ENCODE measurements around the gene INTS3. TPM values are rescaled to one million over a fixed set of nuclear protein-coding genes. Genes with fewer than 3 reads are reported as not detected.

INTS3 gene
- total RNA-seq, 1 experiment from 2014 or later, result 56.7 TPM

- H3K4me3 ChIP-seq (ENCODE audit: low read depth, low read length, poor library complexity, severe bottlenecking), result no peak overlapping the region
Observed at GRCh38 chr1:153776845-153777370, 49.1 kb downstream of the INTS3 start.

GRCh38 chr1:153777648-153778047 is 49.8 kb downstream of the INTS3 start:
- H3K4me3 ChIP-seq (ENCODE audit: low read depth, low read length, poor library complexity, severe bottlenecking), result no peak overlapping the region
- intact Hi-C loops (cut with micrococcal nuclease; ENCODE audit: unreplicated experiment), result loop anchor here (10.0 kb wide), 1 partner anchor 263 kb away; no protein-coding TSS in a partner anchor
- TF ChIP-seq CTCF (conservative IDR thresholded peaks at IDR 0.05; ENCODE audit: low read depth, low read length) (no peak), EZH2 (IDR thresholded peaks at IDR 0.05; ENCODE audit: borderline replicate concordance, low read depth, low read length, poor library complexity, severe bottlenecking) (no peak)
- ChIA-PET POLR2A (ENCODE audit: low non-redundant PET) (interaction anchor here (0.5 kb wide), 1 partner anchor 218 kb away, joined by 3 read pairs; no protein-coding TSS in a partner anchor), CTCF (no interaction called here)
- no peak overlapping the region for H3K27ac ChIP-seq (ENCODE audit: low read depth, low read length, poor library complexity, severe bottlenecking)
- H3K4me1 ChIP-seq (ENCODE audit: insufficient read depth, low read length, poor library complexity, severe bottlenecking), result peaks cover 15% of the 10 kb centered on the region
- no peaks in the 10 kb centered on the region for H3K9me3 ChIP-seq (ENCODE audit: low read depth, low read length, poor library complexity, severe bottlenecking)
- no peak for DNase-seq (ENCODE audit: low spot score)
- H3K27me3 ChIP-seq (replicated peaks; ENCODE audit: insufficient read depth, low read depth, low read length, poor library complexity), result no peaks in the 10 kb centered on the region
- H3K36me3 ChIP-seq (ENCODE audit: insufficient read depth, low read length, poor library complexity, severe bottlenecking), result peaks cover 4% of the 10 kb centered on the region
- BruUV-seq (replicated peaks), result no TSS peak

More at GRCh38 chr1:153776845-153777370, 49.1 kb downstream of the INTS3 start:
- no peak overlapping the region for H3K27ac ChIP-seq (ENCODE audit: low read depth, low read length, poor library complexity, severe bottlenecking)
- ChIA-PET POLR2A (ENCODE audit: low non-redundant PET) (interaction anchor here (0.5 kb wide), 1 partner anchor 219 kb away, joined by 3 read pairs; no protein-coding TSS in a partner anchor), CTCF (interaction anchor here (0.7 kb wide), 1 partner anchor 209 kb away, joined by 4 read pairs; the partner anchor contains the start of gene RAB13)
- intact Hi-C loops (cut with micrococcal nuclease; ENCODE audit: unreplicated experiment), result loop anchor here (10.0 kb wide), 1 partner anchor 262 kb away; no protein-coding TSS in a partner anchor
- H3K4me1 ChIP-seq (ENCODE audit: insufficient read depth, low read length, poor library complexity, severe bottlenecking), result peaks cover 14% of the 10 kb centered on the region
- no TSS peak for BruUV-seq (replicated peaks)
- H3K9me3 ChIP-seq (ENCODE audit: low read depth, low read length, poor library complexity, severe bottlenecking), result no peaks in the 10 kb centered on the region
- no peak for TF ChIP-seq CTCF (conservative IDR thresholded peaks at IDR 0.05; ENCODE audit: low read depth, low read length)
- TF ChIP-seq EZH2 (IDR thresholded peaks at IDR 0.05; ENCODE audit: borderline replicate concordance, low read depth, low read length, poor library complexity, severe bottlenecking), result no peak
- no peaks in the 10 kb centered on the region for H3K27me3 ChIP-seq (replicated peaks; ENCODE audit: insufficient read depth, low read depth, low read length, poor library complexity)
- DNase-seq (ENCODE audit: low spot score), result no peak
- H3K36me3 ChIP-seq (ENCODE audit: insufficient read depth, low read length, poor library complexity, severe bottlenecking), result peaks cover 11% of the 10 kb centered on the region

GRCh38 chr1:153778051-153778823 is 50.4 kb downstream of the INTS3 start:
- ChIA-PET CTCF (no interaction called here), POLR2A (ENCODE audit: low non-redundant PET) (no interaction called here)
- no peaks in the 10 kb centered on the region for H3K27me3 ChIP-seq (replicated peaks; ENCODE audit: insufficient read depth, low read depth, low read length, poor library complexity)
- intact Hi-C loops (cut with micrococcal nuclease; ENCODE audit: unreplicated experiment), result loop anchor here (10.0 kb wide), 1 partner anchor 263 kb away; no protein-coding TSS in a partner anchor
- TF ChIP-seq EZH2 (IDR thresholded peaks at IDR 0.05; ENCODE audit: borderline replicate concordance, low read depth, low read length, poor library complexity, severe bottlenecking), result no peak
- TF ChIP-seq CTCF (conservative IDR thresholded peaks at IDR 0.05; ENCODE audit: low read depth, low read length), result no peak
- no peak overlapping the region for H3K27ac ChIP-seq (ENCODE audit: low read depth, low read length, poor library complexity, severe bottlenecking)
- no peak for DNase-seq (ENCODE audit: low spot score)
- H3K4me3 ChIP-seq (ENCODE audit: low read depth, low read length, poor library complexity, severe bottlenecking), result no peak overlapping the region
- no TSS peak for BruUV-seq (replicated peaks)
- peaks cover under 1% of the 10 kb centered on the region for H3K36me3 ChIP-seq (ENCODE audit: insufficient read depth, low read length, poor library complexity, severe bottlenecking)
- H3K4me1 ChIP-seq (ENCODE audit: insufficient read depth, low read length, poor library complexity, severe bottlenecking), result peaks cover 20% of the 10 kb centered on the region
- no peaks in the 10 kb centered on the region for H3K9me3 ChIP-seq (ENCODE audit: low read depth, low read length, poor library complexity, severe bottlenecking)

Measured in A673 (cell line).